ENCODE results near the gene SERPINH1.
"Not testable (repeated sequence)": the region's sequence is repeated elsewhere in the genome, so short reads cannot be mapped to it uniquely, and the experiment has no call there.

The SERPINH1 gene

DNA sequence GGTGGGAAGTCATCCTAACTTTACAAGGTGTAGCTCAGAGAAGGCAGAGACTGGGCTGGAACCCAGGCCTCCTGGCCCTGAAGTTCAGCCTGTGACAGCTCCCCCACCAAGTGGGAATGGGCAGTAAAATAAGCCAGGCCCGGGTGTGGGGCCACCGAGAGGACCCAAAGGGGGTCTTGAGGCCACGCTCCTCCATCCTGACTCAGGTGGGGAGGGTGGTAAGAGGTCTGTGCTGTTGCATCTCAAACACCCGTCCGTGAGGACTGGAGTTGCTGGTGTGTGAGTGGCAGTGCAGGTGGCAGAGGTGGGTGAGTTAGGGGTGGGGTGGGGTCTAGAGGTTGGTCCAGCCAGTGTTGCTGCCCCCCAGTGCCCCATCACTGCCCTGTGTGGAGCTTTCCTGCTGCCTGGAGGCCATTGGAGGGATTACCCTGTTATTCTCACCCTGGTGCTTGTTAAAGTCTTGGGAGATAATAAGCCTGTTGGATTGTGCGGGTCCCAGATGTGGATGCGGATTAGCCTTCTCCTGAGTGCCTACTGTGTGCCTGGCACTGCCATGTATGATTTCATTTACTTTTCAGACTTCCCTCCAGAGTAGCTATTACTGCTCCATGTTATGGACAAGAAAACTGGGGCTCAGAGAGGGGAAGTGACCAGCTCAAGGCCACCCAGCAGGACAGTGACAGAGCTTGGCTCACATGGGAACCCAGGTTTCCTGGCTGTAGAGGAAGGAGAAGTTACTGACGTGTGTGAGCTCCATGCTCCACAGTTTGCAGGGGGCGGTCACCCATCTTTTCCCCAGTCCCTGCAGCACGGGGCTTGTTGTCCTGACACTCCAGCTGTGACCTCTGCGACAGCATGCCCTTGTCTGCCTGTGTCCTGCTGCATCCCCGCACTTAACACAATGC, 12.9 kb downstream of the SERPINH1 start:
- no peak for DNase-seq (ENCODE audit: low read depth)

DNA sequence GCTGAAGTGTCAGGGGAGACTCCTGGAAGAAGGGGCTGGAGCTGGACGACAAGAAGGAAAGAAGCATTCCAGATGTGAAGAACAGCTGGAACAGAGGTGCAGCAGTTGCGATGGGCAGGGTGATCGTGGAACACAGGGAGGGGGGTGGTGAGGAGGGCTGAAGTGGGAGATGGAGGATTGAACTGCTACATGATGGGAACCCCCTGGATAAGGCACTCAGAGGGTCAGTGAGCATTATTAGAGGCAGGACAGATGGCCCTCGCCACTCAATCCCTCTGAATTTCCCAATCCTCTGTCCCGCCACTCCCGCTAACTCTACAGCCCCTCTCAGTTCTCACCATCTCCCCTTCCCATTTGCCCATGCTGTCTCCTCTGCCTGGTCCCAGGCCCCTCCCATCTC, 14.0 kb downstream of the SERPINH1 start:
- no peak for DNase-seq (ENCODE audit: low read depth)

DNA sequence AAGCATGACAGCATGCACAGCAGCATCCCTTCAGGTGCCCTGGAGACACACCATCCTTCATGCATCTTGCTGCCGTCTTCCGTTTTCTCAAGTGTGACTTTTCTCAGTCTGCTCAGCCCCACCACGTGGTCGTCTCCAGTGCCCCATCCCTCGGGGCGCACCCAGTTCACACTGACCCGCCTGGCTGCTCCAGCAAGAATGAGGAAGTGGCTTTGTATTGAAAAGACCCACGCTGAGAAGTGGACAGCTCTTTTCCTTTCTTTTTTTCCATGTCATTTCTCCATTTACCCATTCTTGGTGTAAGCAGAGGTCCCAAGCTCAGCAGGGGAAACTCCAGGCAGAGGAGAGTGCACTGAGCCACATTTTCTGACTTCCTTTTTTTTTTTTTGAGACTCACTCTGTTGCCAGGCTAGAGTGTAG, 14.5 kb downstream of the SERPINH1 start:
- no peak for DNase-seq (ENCODE audit: low read depth)

DNA sequence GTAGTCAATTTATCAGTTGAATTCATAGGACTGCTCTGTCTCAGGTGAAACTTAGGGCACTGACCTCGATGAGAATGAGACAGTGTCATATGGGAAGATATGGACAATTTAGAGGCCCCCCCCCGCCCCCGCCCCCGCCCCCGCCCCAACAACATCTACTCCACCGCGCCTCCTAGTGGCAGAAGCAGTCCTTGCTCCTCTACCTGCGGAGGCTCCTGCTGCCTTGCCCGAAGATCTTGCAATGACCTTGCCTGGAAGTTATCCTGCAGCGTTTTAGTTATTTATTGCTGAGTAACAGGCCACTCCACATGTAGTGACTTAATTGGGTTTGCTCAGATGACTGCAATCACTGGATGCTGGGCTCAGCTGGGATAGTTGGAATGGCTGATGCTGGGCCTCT, 15.2 kb downstream of the SERPINH1 start:
- DNase-seq (ENCODE audit: low read depth), result no peak

DNA sequence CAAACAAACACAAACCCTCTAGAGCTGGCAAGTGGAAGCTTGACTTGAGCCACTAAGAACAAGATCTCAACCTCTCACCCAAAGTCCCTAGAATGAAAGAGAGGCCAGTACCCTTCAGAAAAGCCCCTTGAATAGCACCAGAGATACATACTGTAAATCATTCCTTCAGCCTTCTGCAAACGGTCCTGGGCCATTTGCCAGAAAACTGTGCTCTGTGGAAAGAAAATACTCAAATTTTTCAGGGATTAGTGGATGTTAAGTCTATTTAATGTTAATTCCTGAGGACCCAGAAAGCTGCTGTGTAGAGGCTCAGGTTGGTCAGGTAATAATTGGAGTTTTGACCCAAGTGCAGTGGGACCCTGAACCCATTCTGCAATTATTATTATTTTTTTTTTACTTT, 16.9 kb downstream of the SERPINH1 start:
- DNase-seq (ENCODE audit: low read depth), result no peak

DNA sequence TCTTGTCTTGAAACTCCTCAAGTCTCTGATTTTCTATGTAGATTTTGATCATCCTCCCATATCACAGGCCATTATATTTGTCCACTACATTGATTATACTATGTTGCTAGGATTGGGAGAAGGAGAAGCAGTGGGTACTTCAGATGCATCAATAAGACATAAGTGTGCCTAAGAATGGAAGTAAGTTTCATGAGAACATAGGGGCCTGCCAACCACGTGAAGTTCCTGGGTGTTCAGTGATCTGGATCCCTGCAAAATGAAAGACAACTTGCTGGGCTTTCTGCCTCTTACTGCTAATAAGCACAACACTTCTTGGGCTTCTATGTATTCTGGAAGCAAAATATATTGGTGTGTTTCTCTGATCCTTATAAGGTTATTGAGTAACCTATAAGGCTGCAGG, 17.8 kb downstream of the SERPINH1 start:
- no peak for DNase-seq (ENCODE audit: low read depth)

DNA sequence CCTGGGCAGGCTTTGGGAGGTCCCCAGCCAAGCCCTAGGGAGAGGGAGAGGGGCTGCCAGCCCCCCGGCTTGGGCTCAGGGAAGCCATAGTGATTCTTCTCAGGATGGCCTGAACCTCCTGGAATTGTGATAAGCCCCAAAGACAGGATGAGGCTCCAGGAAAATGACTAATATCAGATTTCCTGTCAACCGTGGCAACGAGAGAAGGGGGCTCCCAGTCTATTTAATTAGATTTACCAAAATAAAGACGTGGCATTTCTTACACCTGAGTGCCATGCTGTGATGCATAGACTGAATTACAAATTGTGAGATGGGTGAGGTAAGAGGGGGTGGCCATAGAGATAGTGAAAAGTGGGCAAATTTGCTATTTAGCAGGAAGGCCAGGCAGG, 20.4 kb downstream of the SERPINH1 start:
- no peak for DNase-seq (ENCODE audit: low read depth)

DNA sequence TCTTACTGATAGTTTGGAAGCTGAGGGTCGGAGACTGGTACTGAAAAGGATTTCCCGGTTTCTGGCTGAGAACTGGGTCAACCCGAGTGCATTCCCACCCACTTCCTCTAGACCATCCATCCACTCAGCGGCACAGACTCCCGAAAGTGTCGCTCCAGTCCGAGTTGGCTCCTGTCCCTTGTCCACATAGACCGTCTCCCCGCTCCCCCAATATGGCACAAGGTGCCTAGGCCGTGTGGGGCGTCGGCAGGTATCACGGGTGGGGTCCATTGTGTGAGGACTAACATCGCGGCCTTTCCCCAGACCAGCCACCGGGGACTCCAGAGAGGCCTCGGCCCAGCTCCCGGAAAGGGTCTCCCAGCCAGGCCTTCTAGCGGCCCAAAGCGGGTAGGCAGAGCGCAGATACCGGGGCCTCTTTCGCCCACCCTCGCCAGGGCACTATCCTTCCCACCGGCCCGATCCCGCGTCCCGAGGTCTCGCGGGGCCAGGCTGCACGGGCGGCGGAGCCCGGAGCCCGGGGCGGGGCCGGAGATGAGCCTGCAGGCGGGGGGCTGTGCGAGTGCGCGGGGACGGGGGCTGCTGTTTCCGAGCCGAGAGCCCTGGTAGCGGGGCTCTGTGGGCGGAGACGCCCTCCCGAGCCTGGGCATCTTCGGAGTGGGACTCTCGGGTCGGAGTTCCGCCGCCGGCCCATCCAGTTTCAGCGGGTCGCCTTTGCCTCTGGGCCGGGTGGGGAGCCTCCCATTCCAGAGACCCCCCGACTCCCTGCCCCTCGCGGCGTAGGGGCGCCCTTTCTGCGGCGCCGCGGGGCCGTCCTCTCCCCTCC, 21.1 kb downstream of the SERPINH1 start:
- no peak for DNase-seq (ENCODE audit: low read depth)

DNA sequence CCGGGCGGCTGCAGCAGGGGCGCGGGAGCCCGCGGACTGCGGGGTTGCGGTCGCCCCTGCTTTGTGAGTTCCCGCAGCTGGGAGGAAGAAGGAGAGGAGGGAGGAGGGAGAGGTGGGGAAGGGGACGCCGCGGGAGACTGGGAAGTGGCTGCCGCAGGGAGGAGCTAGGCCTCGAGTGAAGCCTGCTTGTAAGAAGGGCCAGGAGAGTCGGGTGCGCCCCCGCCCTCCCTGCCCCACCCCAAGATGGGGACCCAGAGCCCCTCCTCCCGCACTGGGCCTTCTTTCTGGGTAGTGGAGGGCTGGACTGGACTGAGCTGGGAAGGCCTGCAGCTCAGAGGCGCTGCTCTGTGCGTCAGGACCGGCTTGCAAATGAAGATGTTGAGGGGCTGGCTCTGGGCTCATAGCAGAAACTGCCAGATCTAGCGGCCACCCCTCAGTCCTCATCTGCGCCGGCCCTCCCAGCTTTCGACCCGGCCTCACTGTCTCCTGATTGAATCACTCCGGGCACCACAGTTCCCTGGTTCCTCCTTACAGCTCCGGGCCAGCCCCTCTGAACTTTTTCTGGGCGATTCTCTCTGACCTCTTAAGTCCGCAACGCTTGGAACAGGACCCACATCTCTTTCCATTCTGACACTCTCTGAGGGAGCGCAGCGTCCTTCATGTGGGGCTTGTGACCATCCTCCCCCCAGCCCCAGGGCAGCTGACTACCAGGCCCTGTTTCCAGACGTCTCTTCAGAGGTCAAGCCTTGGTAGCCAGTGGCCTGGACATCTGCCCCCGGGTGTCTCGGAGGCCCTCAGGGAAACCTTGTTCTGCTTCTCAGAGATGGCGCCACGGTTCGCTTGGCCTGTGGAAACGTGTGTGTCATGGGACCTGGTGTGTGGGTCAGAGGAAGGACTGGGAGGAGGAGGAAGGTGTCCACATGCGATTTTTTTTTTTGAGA, 21.9 kb downstream of the SERPINH1 start:
- peak; percentile 63 for DNase-seq (ENCODE audit: low read depth)

DNA sequence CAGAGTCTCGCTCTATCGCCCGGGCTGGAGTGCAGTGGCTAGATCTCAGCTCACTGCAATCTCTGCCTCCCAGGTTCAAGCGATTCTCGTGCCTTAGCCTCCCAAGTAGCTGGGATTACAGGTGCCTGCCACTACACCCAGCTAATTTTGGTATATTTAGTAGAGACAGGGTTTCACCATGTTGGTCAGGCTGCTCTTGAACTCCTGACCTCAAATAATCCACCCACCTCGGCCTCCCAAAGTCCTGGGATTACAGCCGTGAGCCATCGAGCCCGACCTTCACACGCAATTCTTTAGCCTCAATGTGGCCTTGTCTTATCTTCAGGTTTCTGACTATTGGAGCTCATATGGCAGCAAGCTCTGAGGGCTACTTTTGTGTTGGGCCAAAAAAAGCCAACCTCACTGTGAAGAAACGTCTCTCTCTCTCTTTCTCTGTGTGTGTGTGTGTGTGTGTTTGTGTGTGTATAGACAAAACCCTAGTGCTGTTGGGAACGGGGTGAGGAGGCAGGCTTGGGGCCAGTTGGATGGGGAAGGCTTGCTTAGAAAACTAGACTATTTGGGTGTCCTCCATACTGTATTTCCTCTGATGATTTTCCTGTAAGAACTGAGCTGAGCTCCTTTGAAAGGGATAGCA, 22.7 kb downstream of the SERPINH1 start:
- DNase-seq (ENCODE audit: low read depth), result not testable (repeated sequence)

DNA sequence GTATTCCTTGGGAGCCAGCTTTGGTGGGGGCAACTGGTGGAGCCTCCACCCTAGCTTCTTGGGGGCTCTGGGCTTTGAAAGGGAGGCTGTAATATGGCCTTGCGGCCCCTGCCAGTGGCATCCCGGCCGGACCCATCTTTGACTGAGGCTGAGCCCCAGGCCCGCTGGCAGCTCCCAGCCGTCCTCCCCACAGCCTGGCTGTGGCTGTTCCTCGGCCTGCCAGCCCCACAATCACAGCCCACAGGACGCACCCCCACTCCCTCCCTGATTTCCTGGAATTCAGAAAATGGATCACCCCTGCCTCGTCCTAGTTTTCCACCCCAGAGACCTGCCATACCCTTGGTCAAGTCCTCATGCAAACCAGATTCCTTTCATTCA, 23.2 kb downstream of the SERPINH1 start:
- no peak for DNase-seq (ENCODE audit: low read depth)

DNA sequence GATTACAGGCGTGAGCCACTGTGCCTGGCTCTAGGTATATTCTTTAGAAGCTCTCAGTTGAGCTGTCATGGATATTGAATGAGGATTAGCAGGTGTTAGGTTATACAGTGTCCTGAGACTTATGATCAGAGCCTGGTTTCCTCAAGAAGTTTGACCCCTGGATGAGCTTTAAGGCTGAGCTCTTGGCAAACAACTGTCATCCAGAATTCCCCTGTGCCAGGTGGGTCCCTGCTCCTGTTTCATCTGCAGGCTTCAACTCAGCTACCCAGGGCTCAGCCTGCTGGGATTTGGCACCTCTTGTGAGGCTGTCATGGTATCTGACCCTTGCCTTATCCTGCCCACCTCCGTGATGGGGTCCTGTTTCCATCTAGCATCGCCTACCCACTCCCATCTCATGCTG, 24.3 kb downstream of the SERPINH1 start:
- no peak for DNase-seq (ENCODE audit: low read depth)

DNA sequence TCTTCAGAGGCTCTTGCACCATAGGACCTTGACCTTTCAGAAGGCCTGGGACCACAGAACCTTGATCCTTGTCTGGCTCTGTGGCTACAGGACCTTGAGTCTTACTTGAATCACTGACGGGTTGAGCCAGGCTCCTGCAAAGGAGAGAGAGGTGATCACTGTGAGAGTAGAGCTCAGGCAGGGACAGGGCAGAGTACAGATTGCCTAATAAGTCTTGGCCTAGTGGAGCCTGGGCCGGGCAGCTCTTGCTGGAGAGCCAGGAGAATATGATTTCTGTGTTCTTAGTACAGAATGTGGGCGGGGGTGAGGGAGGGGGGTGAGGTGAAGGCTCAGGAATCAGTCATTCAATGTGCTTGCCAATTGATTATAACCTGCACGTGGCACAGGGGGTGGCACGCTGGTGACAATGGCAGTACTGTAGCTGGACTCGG, 26.0 kb downstream of the SERPINH1 start:
- no peak for DNase-seq (ENCODE audit: low read depth)

DNA sequence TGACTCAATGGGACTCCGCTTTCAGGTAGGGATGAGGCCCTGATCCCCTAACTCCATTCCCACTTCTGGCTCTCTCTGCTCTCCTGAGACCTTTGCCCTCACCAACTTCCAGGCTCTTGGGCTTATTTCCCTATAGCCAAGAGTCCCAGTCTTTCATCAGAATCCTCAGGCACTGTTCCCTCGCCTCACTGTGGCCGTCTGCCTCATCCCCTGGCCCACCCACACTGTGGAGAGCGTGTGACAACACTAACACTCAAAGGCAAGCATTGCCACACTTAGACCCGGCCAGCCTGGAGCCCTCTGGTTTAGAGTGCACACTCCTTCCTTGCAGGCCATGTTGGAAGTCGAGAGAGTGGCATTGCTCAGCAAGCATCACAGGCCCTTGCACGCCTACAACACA, 27.0 kb downstream of the SERPINH1 start:
- DNase-seq (ENCODE audit: low read depth), result no peak

DNA sequence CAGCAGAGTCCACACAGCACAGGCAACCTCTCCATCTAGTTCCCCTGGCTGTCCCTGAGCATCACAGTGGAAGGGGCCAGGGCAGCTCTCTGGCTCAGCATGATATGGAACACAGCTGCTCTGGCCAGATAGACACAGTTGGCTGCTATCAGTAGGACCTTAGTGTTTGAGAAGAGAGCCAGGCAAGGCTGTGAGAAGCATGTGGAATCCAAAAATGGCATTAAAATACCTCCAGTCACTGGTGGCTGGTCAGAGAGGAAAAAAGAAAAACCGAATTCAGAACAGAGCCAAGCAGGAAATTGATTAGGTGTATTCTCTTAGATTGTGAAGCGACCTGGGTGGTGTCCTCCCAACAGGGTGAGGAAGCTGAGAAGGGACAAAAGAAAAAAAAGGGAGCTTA, 27.9 kb downstream of the SERPINH1 start:
- no peak for DNase-seq (ENCODE audit: low read depth)

DNA sequence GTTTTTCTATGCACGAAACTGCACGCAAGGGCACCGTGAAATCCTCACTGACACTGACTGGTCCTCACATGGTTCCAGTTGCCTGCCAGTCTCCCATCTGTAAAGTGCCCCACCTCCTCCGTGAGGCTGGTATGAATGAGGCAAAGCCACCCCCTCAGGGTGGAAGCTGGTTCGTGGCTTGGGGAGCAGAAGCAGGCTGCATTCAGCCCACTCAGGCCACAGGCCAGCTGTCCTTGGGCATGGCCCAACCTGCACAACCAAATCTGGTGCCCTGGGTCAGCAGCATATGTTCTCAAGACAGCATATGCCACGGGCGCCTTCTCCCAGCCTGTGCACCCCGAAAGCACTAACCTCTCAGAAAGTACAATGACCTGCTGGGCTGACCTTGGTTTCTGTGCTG, 29.3 kb downstream of the SERPINH1 start:
- DNase-seq (ENCODE audit: low read depth), result no peak

DNA sequence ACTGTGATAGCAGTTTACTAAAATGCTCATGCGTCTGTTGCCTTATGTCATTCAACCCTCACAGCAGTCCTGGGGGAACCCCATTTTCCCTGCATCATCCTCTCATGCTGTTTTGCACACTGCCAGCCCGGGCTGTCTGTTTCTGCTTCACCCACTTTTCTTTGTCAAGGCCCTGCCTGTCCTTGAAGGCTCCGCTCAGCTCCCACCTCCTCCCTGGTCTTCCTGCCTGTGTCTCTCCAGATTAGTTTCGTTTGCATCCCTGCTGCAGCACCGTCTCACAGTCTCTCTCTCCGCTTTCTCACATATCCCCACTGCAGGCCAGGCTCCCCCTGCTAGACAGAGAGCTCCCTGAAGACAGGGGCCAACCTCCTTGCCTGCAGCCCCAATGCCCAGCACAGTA, 29.9 kb downstream of the SERPINH1 start:
- no peak for DNase-seq (ENCODE audit: low read depth)

DNA sequence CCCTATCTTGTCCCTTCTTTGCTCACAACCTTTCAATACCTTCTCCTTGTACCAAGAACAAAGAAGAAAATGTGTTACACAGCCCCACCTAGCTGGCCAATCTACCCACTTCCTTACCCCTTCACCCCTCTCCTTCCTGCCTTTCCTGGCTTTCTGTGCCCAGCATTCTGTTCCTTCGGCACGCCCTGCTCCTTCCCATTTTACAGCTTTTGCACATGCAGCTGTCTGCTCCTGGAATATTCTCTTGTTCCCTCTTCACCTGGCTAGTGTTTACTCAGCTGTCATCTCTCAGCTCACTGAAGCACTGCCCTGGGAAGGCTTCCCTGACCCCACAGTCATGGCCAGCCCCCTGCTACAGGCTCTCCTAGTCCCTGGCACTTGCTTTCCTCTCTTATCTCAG, 30.7 kb downstream of the SERPINH1 start:
- no peak for DNase-seq (ENCODE audit: low read depth)

DNA sequence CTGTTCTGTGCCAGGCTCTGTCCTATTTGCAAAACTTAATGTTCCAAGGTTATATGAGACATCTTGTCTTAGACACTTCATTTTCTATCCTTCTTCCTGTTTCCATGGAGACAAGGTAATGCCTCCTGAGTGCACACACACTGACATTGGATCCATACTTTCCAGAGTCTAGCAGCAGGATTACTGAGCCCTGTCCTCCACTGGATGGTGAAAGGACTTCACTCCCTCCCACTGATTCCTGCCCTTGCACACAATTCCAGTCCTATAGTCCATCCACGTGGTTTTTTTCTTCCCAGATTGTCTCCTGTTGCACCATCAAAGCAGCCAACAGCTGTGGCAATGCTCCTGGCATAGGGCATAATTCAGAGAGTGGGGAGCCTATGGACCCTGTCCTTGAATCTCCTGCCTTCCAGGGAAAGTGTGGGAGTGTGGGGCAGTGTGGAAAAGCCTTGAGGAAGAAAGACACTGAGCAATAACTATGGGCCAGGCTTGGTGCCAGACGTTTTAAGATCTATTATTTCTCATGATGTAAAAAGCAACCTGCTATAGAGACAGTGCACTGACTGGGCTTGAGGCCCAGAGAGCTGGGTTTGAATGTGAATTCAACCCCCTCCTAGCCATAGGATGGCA, 31.3 kb downstream of the SERPINH1 start:
- DNase-seq (ENCODE audit: low read depth), result no peak

DNA sequence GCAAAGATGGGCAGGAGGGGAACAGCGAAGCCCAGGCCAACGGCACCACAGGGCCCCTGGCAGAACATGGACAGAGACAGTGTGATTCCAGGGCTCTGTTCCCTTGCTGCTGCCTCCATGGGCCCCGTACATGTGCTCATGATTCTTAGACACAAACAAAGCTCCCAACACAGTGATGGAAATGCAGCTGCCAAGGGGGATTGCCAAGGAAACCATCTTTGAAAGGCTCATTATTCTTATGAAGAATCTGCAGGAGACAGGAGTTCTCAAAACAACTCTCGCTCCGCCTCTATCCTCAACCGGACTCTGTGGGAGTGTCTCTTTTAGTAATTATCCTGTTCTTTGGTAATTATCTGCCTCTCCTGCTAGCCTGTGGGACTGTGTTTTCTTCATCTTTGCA, 32.2 kb downstream of the SERPINH1 start:
- DNase-seq (ENCODE audit: low read depth), result no peak

DNA sequence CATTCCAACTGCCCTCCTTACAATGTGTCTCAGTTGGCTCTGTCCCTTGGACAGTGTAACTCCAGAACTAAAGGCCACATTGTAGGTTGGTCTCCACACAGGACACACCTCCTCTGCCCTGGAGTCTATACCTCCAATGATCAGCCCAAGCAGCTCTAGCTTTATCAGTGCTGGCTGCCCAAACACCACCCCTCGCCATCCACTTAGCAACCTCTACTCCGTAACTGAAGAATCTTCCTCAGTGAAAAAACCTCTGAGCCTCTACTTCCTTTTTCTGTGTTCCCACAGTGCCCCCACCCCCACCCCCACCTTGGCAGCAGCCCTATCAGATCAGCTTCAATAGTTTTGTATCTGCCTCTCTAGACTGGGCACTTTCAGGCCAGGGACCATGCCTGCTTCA, 33.4 kb downstream of the SERPINH1 start:
- no peak for DNase-seq (ENCODE audit: low read depth)
